Liver (tissue), 9 donors: ENCODE measurements around the gene HIKESHI. TPM values are rescaled to one million over a fixed set of nuclear protein-coding genes. Genes with fewer than 3 reads are reported as not detected.

Source experiments
- DNase-seq: peaks from one replicate; pipeline ENCODE4 v3.0.0-alpha.2; 2017; ENCODE audit warnings: low spot score
- H3K27ac ChIP-seq, 2 donors: one replicate each; pipeline ENCODE4 v1.7.0; 2013; ENCODE audit warnings: inconsistent platforms in 2 of 2, low read length in 2 of 2, control low read depth in 1 of 2, low read depth in 1 of 2, mild to moderate bottlenecking in 1 of 2
- H3K27me3 ChIP-seq, 4 donors: one replicate each; pipeline versions ENCODE4 v1.6.1 to v1.7.0; 2013; ENCODE audit warnings: low read length in 3 of 4, inconsistent platforms in 1 of 4, mild to moderate bottlenecking in 1 of 4, moderate library complexity in 1 of 4; ENCODE audit not compliant: control insufficient read depth in 4 of 4, insufficient read depth in 4 of 4
- H3K36me3 ChIP-seq, 4 donors: one replicate each; pipeline versions ENCODE4 v1.6.1 to v1.7.0; 2013; ENCODE audit warnings: low read length in 3 of 4, mild to moderate bottlenecking in 3 of 4, low read depth in 1 of 4, moderate library complexity in 1 of 4; ENCODE audit not compliant: control insufficient read depth in 4 of 4, insufficient read depth in 3 of 4
- H3K4me1 ChIP-seq, 4 donors: one replicate each; pipeline versions ENCODE4 v1.6.1 to v1.7.0; 2013; ENCODE audit warnings: low read length in 3 of 4, mild to moderate bottlenecking in 3 of 4, moderate library complexity in 1 of 4; ENCODE audit not compliant: control insufficient read depth in 4 of 4, insufficient read depth in 4 of 4
- H3K4me3 ChIP-seq, 3 donors: one replicate each; pipeline versions ENCODE4 v1.6.1 to v1.7.0; 2013; ENCODE audit warnings: low read length in 3 of 3, control low read depth in 1 of 3, low read depth in 1 of 3, mild to moderate bottlenecking in 1 of 3
- H3K9ac ChIP-seq, 2 donors: one replicate each; pipeline ENCODE4 v1.7.0; 2013; ENCODE audit warnings: low read length in 2 of 2, mild to moderate bottlenecking in 2 of 2, moderate library complexity in 2 of 2, control low read depth in 1 of 2, low read depth in 1 of 2
- H3K9me3 ChIP-seq, 4 donors: one replicate each; pipeline versions ENCODE4 v1.6.1 to v1.7.0; 2013; ENCODE audit warnings: low read length in 3 of 4; ENCODE audit not compliant: control insufficient read depth in 4 of 4
- EGR1 ChIP-seq, 2 donors: IDR thresholded peaks; 2 replicates each; pipeline ENCODE4 v1.6.1; 2016 to 2018; ENCODE audit warnings: antibody characterized with exemption in 2 of 2, low read depth in 2 of 2
- FOXA1 ChIP-seq: IDR thresholded peaks from 2 replicates; pipeline ENCODE4 v1.6.1; 2016; ENCODE audit warnings: antibody characterized with exemption
- FOXA2 ChIP-seq: IDR thresholded peaks from 2 replicates; pipeline ENCODE4 v1.6.1; 2016; ENCODE audit warnings: antibody characterized with exemption
- GABPA ChIP-seq, 2 donors: IDR thresholded peaks in 1 of 2; conservative IDR thresholded peaks in 1 of 2; 2 replicates each; pipeline ENCODE4 v1.6.1; 2016; ENCODE audit warnings: antibody characterized with exemption in 2 of 2, mild to moderate bottlenecking in 1 of 2, moderate library complexity in 1 of 2
- HNF4A ChIP-seq, 2 donors: conservative IDR thresholded peaks; 2 replicates each; pipeline ENCODE4 v1.6.1; 2016; ENCODE audit warnings: antibody characterized with exemption in 2 of 2, mild to moderate bottlenecking in 2 of 2
- HNF4G ChIP-seq: IDR thresholded peaks from 2 replicates; pipeline ENCODE4 v1.6.1; 2016; ENCODE audit warnings: antibody characterized with exemption
- JUND ChIP-seq, 2 donors: IDR thresholded peaks; 2 replicates each; pipeline ENCODE4 v1.6.1; 2016; ENCODE audit warnings: antibody characterized with exemption in 2 of 2
- RAD21 ChIP-seq, 2 donors: IDR thresholded peaks; 2 replicates each; pipeline ENCODE4 v1.6.1; 2016; ENCODE audit warnings: antibody characterized with exemption in 2 of 2, mild to moderate bottlenecking in 2 of 2
- RXRA ChIP-seq, 2 donors: IDR thresholded peaks; 2 replicates each; pipeline ENCODE4 v1.6.1; 2017 to 2018; ENCODE audit warnings: antibody characterized with exemption in 2 of 2, mild to moderate bottlenecking in 1 of 2
- SP1 ChIP-seq: IDR thresholded peaks from 2 replicates; pipeline ENCODE4 v1.6.1; 2018; ENCODE audit warnings: antibody characterized with exemption, mild to moderate bottlenecking
- TAF1 ChIP-seq: conservative IDR thresholded peaks from 2 replicates; pipeline ENCODE4 v1.6.1; 2016; ENCODE audit warnings: antibody characterized with exemption, mild to moderate bottlenecking
- YY1 ChIP-seq: IDR thresholded peaks from 2 replicates; pipeline ENCODE4 v1.6.1; 2016; ENCODE audit warnings: antibody characterized with exemption, mild to moderate bottlenecking
- WGBS: extraction: QIAGEN DNeasy Blood & Tissue Kit; methylation state at CpG from one replicate; pipeline ENCODE4 v1.1.7; 2013; 5-methylcytosine and 5-hydroxymethylcytosine counted together
- polyA plus RNA-seq, 2 donors: library from polyadenylated mRNA; stranded (reverse) in 1 of 2; unstranded in 1 of 2; fragments of 200-250 nt in 1 of 2; fragments of >200 nt in 1 of 2; fragmentation: Nextera tagmentation in 1 of 2; extraction: Ambion mirVana in 1 of 2; gene quantifications; one replicate each; pipeline versions ENCODE4 v1.2.1 to v1.2.3, GENCODE V29; 2013 to 2015
- total RNA-seq, 2 donors: library from RNA; depleted of rRNA; stranded (reverse); fragments of >200 nt; gene quantifications; one replicate each; pipeline ENCODE4 v1.2.3, GENCODE V29; 2014
- TF ChIP-seq, protein P1 (sequence below): IDR thresholded peaks from 2 replicates; pipeline ENCODE4 v1.6.1; 2016; ENCODE audit warnings: antibody characterized with exemption
- TF ChIP-seq, protein P2 (sequence below): fragments of 150-350 bp; IDR thresholded peaks from 2 replicates; pipeline ENCODE4 v1.5.1; 2017; ENCODE audit warnings: improper control_type of control experiment, low read depth, low read length; ENCODE audit not compliant: missing input control
- TF ChIP-seq, protein P3 (sequence below): IDR thresholded peaks from 2 replicates; pipeline ENCODE4 v1.6.1; 2016; ENCODE audit warnings: antibody characterized with exemption, mild to moderate bottlenecking
- TF ChIP-seq, protein P4 (sequence below): IDR thresholded peaks from 2 replicates; pipeline ENCODE4 v1.6.1; 2016; ENCODE audit warnings: antibody characterized with exemption
- donor health status: healthy.
- donor health status: healthy.
- donor health status: healthy.
- donor health status: healthy.
- donor health status: healthy.

Gene HIKESHI
- total and polyA plus RNA-seq, 4 donors: 13.3 to 23.3 (median 20.3) TPM

DNA sequence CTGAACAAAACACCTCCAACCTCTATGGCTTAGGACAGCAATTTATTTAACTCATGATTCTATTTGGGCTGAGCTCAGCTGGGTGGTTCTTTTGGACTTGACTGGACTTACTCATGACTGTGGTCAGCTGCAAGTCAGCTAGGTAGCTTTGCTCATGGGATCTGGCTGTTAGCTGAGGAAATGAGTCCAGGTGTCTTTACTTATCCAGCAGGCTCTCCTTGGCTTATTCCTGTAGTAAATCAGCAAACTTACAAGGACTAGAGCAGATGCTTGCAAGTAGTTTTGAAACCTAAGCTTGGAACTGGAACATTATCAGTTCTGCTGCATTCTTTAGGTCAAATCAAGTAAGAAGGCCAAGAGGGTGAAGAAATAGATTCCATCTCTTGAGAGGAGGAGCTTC lies 8.0 kb upstream of the HIKESHI start:
- H3K27me3 ChIP-seq: no peaks in the 10 kb centered on the region
- TF ChIP-seq, protein P1, sequence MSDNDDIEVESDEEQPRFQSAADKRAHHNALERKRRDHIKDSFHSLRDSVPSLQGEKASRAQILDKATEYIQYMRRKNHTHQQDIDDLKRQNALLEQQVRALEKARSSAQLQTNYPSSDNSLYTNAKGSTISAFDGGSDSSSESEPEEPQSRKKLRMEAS: no peak
- TF ChIP-seq, protein P2, sequence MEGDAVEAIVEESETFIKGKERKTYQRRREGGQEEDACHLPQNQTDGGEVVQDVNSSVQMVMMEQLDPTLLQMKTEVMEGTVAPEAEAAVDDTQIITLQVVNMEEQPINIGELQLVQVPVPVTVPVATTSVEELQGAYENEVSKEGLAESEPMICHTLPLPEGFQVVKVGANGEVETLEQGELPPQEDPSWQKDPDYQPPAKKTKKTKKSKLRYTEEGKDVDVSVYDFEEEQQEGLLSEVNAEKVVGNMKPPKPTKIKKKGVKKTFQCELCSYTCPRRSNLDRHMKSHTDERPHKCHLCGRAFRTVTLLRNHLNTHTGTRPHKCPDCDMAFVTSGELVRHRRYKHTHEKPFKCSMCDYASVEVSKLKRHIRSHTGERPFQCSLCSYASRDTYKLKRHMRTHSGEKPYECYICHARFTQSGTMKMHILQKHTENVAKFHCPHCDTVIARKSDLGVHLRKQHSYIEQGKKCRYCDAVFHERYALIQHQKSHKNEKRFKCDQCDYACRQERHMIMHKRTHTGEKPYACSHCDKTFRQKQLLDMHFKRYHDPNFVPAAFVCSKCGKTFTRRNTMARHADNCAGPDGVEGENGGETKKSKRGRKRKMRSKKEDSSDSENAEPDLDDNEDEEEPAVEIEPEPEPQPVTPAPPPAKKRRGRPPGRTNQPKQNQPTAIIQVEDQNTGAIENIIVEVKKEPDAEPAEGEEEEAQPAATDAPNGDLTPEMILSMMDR: no peak
- TF ChIP-seq YY1 (no peak), EGR1 (IDR thresholded peaks at IDR 0.05; ENCODE audit: low read depth in 2 of 2) (no peak), JUND (IDR thresholded peaks at IDR 0.05) (no peak), HNF4G (no peak), HNF4A (conservative IDR thresholded peaks at IDR 0.05) (no peak), FOXA2 (no peak), FOXA1 (no peak)
- TF ChIP-seq, protein P3, sequence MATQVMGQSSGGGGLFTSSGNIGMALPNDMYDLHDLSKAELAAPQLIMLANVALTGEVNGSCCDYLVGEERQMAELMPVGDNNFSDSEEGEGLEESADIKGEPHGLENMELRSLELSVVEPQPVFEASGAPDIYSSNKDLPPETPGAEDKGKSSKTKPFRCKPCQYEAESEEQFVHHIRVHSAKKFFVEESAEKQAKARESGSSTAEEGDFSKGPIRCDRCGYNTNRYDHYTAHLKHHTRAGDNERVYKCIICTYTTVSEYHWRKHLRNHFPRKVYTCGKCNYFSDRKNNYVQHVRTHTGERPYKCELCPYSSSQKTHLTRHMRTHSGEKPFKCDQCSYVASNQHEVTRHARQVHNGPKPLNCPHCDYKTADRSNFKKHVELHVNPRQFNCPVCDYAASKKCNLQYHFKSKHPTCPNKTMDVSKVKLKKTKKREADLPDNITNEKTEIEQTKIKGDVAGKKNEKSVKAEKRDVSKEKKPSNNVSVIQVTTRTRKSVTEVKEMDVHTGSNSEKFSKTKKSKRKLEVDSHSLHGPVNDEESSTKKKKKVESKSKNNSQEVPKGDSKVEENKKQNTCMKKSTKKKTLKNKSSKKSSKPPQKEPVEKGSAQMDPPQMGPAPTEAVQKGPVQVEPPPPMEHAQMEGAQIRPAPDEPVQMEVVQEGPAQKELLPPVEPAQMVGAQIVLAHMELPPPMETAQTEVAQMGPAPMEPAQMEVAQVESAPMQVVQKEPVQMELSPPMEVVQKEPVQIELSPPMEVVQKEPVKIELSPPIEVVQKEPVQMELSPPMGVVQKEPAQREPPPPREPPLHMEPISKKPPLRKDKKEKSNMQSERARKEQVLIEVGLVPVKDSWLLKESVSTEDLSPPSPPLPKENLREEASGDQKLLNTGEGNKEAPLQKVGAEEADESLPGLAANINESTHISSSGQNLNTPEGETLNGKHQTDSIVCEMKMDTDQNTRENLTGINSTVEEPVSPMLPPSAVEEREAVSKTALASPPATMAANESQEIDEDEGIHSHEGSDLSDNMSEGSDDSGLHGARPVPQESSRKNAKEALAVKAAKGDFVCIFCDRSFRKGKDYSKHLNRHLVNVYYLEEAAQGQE: no peak
- TF ChIP-seq, protein P4, sequence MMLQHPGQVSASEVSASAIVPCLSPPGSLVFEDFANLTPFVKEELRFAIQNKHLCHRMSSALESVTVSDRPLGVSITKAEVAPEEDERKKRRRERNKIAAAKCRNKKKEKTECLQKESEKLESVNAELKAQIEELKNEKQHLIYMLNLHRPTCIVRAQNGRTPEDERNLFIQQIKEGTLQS: no peak
- no peak for DNase-seq
- no peak overlapping the region for H3K9ac ChIP-seq
- peaks cover 0 to 16% (median 12%) of the 10 kb centered on the region in 4 donors for H3K4me1 ChIP-seq
- H3K9me3 ChIP-seq: no peaks in the 10 kb centered on the region
- no peaks in the 10 kb centered on the region for H3K36me3 ChIP-seq
- no peak overlapping the region for H3K4me3 ChIP-seq
- no peak overlapping the region for H3K27ac ChIP-seq

DNA sequence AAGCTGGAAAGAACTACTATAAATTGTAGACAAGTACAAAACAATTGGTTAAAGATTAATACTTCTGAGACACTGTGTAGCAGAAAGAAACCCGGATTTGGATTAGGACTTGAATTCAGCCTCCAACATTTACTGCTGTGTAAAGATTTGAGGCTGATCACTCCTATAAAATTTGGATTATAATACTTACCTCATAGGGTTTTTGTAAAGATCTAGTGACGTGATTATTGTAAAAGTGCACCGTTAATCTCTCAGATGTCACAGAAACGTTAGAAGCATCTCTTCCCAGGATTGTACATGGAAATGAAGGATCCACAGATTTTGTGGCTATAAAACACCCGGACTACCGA lies 323 bp upstream of the HIKESHI start:
- Histone ChIP-seq H3K4me3 (no peak overlapping the region), H3K27me3 (no peaks in the 10 kb centered on the region), H3K9ac (no peak overlapping the region), H3K9me3 (no peaks in the 10 kb centered on the region), H3K4me1 (peaks cover 0 to 10% (median 7%) of the 10 kb centered on the region in 4 donors), H3K36me3 (peaks cover 0 to 1% (median 0%) of the 10 kb centered on the region in 4 donors), H3K27ac (peak overlapping the region in 1 of 2 donors; percentile 88)
- 4% methylated on average over 6 of the region's 6 CpGs for WGBS
- DNase-seq: no peak
- TF ChIP-seq, protein P4: no peak
- TF ChIP-seq TAF1 (no peak), JUND (IDR thresholded peaks at IDR 0.05) (no peak), HNF4A (conservative IDR thresholded peaks at IDR 0.05) (no peak), RXRA (IDR thresholded peaks at IDR 0.05) (no peak), RAD21 (IDR thresholded peaks at IDR 0.05) (no peak), FOXA1 (no peak), SP1 (no peak), HNF4G (no peak), FOXA2 (no peak), GABPA (IDR thresholded peaks at IDR 0.05 in 1 of 2, conservative IDR thresholded peaks at IDR 0.05 in 1 of 2) (no peak)
- TF ChIP-seq, protein P1: no peak
- TF ChIP-seq, protein P3: no peak
- TF ChIP-seq, protein P2: no peak
